NT2/D1 (cell line): ENCODE results near the gene MYL6.

Source experiments
- DNase-seq: peaks from one replicate; pipeline ENCODE4 v3.0.0-alpha.2; 2011; ENCODE audit warnings: low read depth, low spot score
- H3K27me3 ChIP-seq: 2 replicates; pipeline ENCODE4 v1.6.0; 2011; ENCODE audit warnings: mild to moderate bottlenecking; ENCODE audit not compliant: insufficient read length, insufficient read depth
- H3K36me3 ChIP-seq: 2 replicates; pipeline ENCODE4 v1.6.1; 2011; ENCODE audit warnings: mild to moderate bottlenecking, low read length, mixed read lengths; ENCODE audit not compliant: insufficient read depth, insufficient read length
- H3K4me1 ChIP-seq: 2 replicates; pipeline ENCODE4 v1.5.1; 2011; ENCODE audit not compliant: insufficient read depth, insufficient read length
- H3K4me3 ChIP-seq: 2 replicates; pipeline ENCODE4 v1.5.1; 2011; ENCODE audit warnings: low read depth; ENCODE audit not compliant: insufficient read length
- H3K9ac ChIP-seq: 2 replicates; pipeline ENCODE4 v1.6.0; 2011; ENCODE audit warnings: low read depth; ENCODE audit not compliant: insufficient read length
- H3K9me3 ChIP-seq: 2 replicates; pipeline ENCODE4 v1.5.1; 2011; ENCODE audit warnings: mild to moderate bottlenecking, low read length; ENCODE audit not compliant: insufficient read depth
- SUZ12 ChIP-seq: IDR thresholded peaks from 2 replicates; pipeline ENCODE4 v1.6.1; 2011; ENCODE audit not compliant: insufficient read length, insufficient read depth; ENCODE audit errors: extremely low read depth
- YY1 ChIP-seq: IDR thresholded peaks from 2 replicates; pipeline ENCODE4 v1.6.1; 2011; ENCODE audit not compliant: insufficient read length, insufficient read depth
- ZNF274 ChIP-seq: IDR thresholded peaks from 2 replicates; pipeline ENCODE4 v1.6.1; 2011; ENCODE audit warnings: mild to moderate bottlenecking, low read depth, low read length

MYL6 gene

DNA sequence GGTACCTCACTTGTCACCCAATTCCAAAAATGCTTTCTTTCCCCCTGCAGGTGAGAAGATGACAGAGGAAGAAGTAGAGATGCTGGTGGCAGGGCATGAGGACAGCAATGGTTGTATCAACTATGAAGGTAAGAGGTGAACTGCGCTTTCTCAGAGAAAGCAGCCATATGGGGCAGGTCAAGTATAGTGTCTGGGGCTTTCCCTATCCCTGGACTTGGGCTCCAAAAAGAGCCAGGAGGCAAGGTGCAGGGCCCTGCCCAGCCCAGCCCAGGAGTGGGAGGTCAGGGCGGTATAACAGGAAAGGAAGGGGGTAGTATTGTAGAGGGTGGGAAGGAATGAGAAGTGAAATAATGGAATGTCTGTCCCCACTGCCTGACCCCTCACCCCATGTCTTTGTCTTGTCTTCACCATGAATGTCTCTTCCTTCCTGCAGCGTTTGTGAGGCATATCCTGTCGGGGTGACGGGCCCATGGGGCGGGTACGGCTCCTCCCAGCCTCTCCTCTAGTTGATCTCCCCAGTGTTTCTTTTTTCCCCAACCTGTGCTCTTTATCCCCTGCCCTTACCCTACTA, 2.1 kb downstream of the MYL6 start:
- H3K27me3 ChIP-seq = no peaks in the 10 kb centered on the region
- peak; percentile 40 for DNase-seq
- H3K36me3 ChIP-seq = peaks cover 75% of the 10 kb centered on the region
- TF ChIP-seq ZNF274 (no peak), YY1 (no peak), SUZ12 (no peak)
- H3K9me3 ChIP-seq = no peaks in the 10 kb centered on the region
- peak overlapping the region; percentile 97 for H3K9ac ChIP-seq
- peak overlapping the region; percentile 92 for H3K4me3 ChIP-seq
- H3K4me1 ChIP-seq = peaks cover 8% of the 10 kb centered on the region

DNA sequence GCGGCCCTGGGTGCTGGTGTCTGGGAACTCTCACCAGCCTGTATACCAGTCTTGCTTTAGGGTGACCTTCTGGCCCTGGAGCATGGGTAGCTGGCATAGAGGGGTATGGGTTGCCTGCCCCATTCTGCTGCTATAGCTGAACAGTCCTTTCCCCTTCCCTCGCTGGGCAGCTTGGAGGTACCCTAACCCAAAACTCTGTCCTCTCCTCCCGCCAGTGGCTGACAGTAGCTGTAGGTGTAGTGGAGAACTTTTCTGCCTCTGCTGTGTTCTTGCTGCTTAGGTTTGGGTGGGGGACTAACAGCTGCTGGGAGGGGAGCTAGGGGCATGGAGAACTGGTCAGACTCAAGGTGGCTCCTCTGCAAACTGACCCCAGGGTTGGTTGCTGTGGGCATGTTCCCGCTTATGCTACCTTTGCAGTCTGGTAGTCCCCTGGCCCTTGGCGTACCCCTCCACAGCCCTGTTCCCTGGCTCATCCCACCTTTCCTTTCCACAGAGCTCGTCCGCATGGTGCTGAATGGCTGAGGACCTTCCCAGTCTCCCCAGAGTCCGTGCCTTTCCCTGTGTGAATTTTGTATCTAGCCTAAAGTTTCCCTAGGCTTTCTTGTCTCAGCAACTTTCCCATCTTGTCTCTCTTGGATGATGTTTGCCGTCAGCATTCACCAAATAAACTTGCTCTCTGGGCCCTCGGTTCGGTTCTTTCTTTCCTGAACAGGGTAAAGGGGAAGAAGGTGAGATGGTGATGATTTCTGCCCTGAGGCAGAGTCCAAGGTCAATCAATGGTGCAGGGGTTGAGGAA, 2.9 kb downstream of the MYL6 start:
- Histone ChIP-seq H3K9me3 (no peaks in the 10 kb centered on the region), H3K4me1 (peaks cover 8% of the 10 kb centered on the region), H3K4me3 (peak overlapping the region; percentile 92), H3K36me3 (peaks cover 73% of the 10 kb centered on the region), H3K9ac (peak overlapping the region; percentile 97), H3K27me3 (no peaks in the 10 kb centered on the region)
- TF ChIP-seq YY1 (no peak), SUZ12 (no peak), ZNF274 (no peak)
- no peak for DNase-seq

DNA sequence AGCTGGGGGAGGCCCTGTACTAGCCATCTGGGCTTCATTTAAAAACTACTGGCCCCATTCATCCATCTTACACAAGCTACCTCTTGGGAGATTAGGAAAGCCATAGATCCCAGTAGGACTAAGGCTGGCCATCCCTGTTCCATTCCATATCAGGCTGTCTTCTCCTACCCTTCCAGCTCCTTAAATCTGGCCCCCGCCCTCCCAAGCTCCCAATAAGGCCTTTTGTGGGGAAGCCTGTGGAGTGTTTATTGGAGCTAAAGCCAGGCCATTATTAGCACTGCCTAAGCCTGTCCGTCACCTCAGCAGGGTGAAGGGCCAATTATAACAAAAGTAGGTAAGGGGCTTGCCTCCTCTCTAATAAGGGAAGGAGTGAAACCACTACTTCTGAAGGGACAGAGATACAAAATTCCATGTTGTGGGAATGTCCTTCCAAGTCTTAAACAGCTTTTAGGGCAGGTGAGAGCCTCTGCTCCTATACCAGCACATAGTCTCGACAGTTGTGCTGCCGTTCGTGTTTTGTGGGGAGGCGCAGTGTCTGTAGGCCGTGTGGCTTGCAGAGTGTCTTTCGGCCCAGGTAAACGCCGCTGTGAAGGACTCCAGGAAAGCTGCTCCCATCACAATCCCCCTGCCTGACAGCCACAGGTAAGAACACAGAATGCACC, 3.7 kb downstream of the MYL6 start:
- Histone ChIP-seq H3K9me3 (no peaks in the 10 kb centered on the region), H3K9ac (no peak overlapping the region), H3K36me3 (peaks cover 73% of the 10 kb centered on the region), H3K27me3 (no peaks in the 10 kb centered on the region), H3K4me3 (no peak overlapping the region), H3K4me1 (peaks cover 8% of the 10 kb centered on the region)
- TF ChIP-seq YY1 (no peak), ZNF274 (no peak), SUZ12 (no peak)
- DNase-seq = no peak

DNA sequence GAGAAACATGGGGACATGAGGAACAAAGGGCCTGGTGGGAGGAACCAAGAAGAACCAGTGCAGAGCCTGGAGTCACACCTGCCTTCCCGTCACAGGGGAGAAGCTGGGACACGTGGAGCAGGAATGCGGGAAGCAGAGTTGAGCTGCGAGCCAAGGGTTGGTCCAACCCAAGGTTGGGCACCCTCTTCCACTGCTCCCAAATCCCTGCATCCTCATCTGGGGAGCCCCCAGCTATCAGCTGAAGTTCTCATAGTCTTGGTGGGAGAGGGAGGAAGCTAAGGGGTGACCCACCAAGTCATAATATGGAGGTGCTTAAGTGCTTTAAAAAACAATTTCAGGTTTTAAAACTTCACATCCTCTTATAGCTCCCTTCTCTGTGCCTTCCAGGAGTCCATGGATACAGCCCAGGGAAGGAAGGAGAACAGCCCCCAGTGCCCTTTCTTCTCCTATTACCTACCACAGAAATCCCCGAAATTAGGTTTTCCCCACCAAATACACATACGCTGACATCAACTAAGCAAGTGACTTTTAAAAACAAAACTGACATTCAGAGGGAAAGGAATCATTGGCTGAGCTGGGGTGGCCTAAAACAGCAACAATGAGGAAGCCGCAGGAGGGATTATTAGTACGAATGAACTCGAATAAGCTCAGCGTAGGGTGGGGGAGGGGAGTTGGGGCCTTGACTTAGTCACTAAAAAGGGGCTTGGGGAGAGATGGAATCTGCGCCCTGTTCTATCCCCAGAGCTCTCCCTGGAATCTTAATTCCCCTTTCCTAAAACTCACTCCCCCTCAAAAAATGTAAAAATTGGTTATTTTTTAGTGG, 4.5 kb downstream of the MYL6 start:
- H3K27me3 ChIP-seq = no peaks in the 10 kb centered on the region
- no peak for DNase-seq
- H3K36me3 ChIP-seq = peaks cover 81% of the 10 kb centered on the region
- no peak overlapping the region for H3K4me3 ChIP-seq
- H3K9ac ChIP-seq = no peak overlapping the region
- H3K4me1 ChIP-seq = peaks cover 8% of the 10 kb centered on the region
- TF ChIP-seq SUZ12 (no peak), YY1 (no peak), ZNF274 (no peak)
- no peaks in the 10 kb centered on the region for H3K9me3 ChIP-seq

DNA sequence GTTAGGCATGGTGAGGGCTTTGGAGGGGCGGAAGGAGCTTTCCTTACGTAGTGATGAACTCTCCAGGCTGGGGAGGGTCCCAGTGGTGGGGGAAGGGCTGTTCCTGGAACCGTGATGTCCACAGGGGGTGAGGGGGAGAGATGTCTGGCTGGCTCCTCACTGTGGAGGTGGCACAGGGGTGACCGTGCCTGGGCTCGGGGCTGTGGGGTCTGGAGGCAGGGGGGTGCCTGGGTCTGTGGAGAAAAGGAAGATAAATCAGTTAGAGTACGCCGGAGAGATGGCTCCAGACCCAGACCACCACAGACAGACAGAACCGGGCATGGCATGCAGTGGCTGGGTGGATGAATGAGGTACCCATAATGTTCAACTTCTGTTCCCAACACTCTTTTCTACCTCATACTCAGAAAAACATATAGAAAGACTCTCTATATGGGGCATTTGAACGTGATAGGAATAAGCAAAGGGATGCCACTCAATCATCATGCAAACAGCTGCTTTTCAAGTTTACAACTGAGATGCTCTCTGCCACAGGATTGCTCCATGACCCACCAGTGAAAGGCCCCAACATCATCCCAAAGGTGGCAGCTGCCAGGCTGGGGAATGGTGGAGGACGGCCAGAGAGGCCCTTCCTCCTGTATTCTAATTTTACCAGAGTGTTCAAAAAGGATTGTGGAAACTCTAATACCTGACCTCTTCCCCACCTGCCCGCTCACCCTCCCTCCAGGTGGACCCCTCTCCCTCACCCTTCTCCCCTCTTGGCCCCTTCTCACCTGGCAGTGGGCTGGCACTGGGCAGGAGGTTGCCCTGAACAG, 5.6 kb downstream of the MYL6 start:
- H3K9me3 ChIP-seq = no peaks in the 10 kb centered on the region
- TF ChIP-seq ZNF274 (no peak), YY1 (no peak), SUZ12 (no peak)
- no peak overlapping the region for H3K4me3 ChIP-seq
- H3K9ac ChIP-seq = no peak overlapping the region
- peaks cover 8% of the 10 kb centered on the region for H3K4me1 ChIP-seq
- H3K36me3 ChIP-seq = peaks cover 86% of the 10 kb centered on the region
- DNase-seq = no peak
- no peaks in the 10 kb centered on the region for H3K27me3 ChIP-seq

DNA sequence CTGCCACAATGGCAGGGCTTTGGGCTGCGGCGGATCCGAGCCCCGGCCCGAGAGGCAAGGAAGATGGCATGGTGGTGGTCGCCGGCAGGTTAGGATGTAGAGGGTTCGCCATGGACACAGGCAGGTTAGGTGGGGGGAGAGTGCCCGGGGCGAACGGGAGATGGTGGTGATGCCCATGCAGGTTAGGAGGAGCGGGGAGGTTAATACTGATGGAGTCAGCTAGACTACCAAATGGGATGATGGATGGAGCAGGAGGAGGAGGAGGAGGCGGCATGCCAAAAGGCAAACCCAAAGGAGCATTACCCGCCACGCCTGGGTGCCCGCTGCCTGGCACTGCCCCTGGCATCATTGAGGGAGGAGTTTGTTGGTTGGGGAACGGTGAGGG, 6.2 kb downstream of the MYL6 start:
- Histone ChIP-seq H3K4me1 (peaks cover 8% of the 10 kb centered on the region), H3K27me3 (no peaks in the 10 kb centered on the region), H3K9ac (no peak overlapping the region), H3K9me3 (no peaks in the 10 kb centered on the region), H3K36me3 (peaks cover 83% of the 10 kb centered on the region), H3K4me3 (no peak overlapping the region)
- TF ChIP-seq SUZ12 = no peak
- no peak for TF ChIP-seq ZNF274
- TF ChIP-seq YY1 = no peak
- DNase-seq = no peak
